ENCODE results near the gene MRPL17. TPM values are rescaled to one million over a fixed set of nuclear protein-coding genes. Genes with fewer than 3 reads are reported as not detected.
A peak's percentile ranks its signal among the peaks of the same experiment; 100 is the strongest.

MRPL17 gene
- total RNA-seq, 2 experiments from 2014 or later, result 50.0 to 56.0 TPM

DNA sequence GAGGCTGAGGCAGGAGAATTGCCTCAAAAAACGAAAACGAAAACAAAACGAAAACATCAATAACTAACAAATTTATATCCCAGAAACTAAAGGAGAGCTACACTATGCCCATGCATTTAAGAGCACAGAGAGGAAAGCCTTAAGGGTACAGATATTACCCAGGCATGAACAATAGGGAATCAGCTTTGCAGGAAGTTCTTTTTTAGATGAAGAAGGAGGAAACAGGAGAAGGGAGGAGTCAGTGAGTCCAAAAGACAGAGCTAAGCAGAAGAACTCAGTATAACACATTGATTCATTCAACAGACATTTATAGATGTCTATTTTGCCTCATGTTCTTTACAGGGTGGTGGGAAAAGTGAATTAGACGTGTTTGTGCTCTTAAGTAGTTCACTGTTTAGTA lies 8.3 kb downstream of the MRPL17 start:
- Mint-ChIP-seq H3K27ac (no peak overlapping the region), H3K36me3 (ENCODE audit: low read depth) (peaks cover 34% of the 10 kb centered on the region), H3K27me3 (no peaks in the 10 kb centered on the region), H3K9me3 (peaks cover 2% of the 10 kb centered on the region), H3K4me1 (peaks cover 62% of the 10 kb centered on the region), H3K4me3 (no peak overlapping the region)
- no peak for DNase-seq
- CTCF ChIA-PET, result interaction anchor here (1.6 kb wide), 1 partner anchor 8 kb away, joined by 5 read pairs; the partner anchor contains the start of gene MRPL17
- POLR2A ChIA-PET, result no interaction called here

DNA sequence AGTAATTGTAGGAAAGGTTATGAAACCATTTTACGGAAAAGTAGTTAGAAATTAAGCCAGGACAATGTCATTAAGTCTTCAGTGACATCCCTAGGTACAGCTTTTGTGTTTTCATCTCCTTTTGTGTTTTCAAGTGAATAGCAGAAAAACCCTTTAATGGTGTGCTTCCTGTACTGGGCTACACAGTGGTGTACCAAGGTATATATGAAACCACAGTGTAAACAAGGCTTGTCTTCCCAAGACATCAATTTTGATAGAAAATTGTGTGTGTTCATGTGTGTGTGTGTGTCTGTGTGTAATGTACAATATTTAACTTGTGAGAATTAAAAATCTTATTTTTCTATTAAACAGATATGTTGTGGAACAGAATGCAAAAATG lies 8.9 kb downstream of the MRPL17 start:
- Mint-ChIP-seq H3K27me3 (no peaks in the 10 kb centered on the region), H3K4me1 (peaks cover 61% of the 10 kb centered on the region), H3K9me3 (peaks cover 2% of the 10 kb centered on the region), H3K36me3 (ENCODE audit: low read depth) (peaks cover 29% of the 10 kb centered on the region), H3K4me3 (no peak overlapping the region), H3K27ac (peak overlapping the region; percentile 6)
- POLR2A ChIA-PET, result no interaction called here
- DNase-seq, result no peak
- CTCF ChIA-PET, result interaction anchor here (1.2 to 3.3 kb wide), 4 partner anchors 9 to 31 kb away, joined by 3 to 11 read pairs (median 6); partner anchors contain the start of gene MRPL17

DNA sequence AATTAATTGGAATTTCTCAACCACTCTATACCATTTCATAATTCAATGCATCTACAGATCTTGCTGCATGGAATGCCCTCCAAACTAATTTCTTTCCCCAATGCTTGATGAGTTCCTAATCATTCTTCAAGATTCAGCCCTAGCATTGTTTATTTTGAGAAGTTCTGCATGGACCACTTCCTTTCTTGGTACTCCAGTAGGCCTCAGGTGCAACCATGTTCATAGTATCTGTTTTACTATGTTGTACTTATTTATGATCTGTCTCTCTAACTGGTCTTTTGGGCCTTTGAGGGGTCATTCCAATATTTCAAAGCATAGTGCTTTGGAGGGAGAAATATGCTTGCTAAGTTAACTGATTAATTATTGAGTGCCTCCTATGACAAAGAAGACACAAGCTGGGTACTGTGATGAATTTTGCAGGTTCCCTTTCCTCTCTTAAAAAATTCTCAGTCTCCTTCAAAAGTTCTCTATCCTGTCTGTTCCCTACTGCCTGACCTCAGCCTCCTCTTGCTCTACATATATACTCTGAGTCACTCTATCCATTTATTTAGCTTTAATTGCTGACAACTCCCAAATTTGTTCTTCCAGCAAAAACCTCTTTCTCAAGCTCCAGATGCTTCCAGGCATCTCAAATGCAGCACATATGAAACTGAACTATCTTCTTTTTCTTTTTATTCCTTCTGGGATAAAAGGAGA lies 9.5 kb downstream of the MRPL17 start:
- H3K4me3 Mint-ChIP-seq, result no peak overlapping the region
- POLR2A ChIA-PET, result no interaction called here
- H3K36me3 Mint-ChIP-seq (ENCODE audit: low read depth), result peaks cover 24% of the 10 kb centered on the region
- CTCF ChIA-PET, result interaction anchor here (0.6 to 3.3 kb wide), 5 partner anchors 10 to 177 kb away, joined by 3 to 11 read pairs (median 3); partner anchors contain the start of genes MRPL17 and TPP1
- peaks cover 2% of the 10 kb centered on the region for H3K9me3 Mint-ChIP-seq
- H3K27me3 Mint-ChIP-seq, result no peaks in the 10 kb centered on the region
- H3K4me1 Mint-ChIP-seq, result peaks cover 60% of the 10 kb centered on the region
- H3K27ac Mint-ChIP-seq, result no peak overlapping the region
- no peak for DNase-seq

DNA sequence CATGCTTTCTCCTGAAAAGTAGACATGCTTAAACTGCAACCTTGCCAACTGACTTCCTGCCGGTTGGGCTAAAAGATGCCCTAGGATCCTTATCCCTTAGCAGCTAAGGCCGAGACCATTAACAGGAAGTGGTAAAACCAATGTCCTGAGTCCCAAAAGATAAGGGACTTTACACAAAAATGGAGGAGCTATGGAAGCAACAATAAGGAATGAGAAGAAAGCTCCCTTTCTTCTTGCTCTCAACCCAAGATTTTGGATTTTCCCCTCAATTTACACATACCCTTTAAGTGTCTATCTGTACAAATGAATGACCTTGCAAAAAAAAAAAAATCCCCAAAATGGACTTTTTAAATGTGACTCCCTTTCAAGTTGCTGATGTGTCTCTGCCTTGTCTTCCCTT lies 11.1 kb downstream of the MRPL17 start:
- ChIA-PET POLR2A (no interaction called here), CTCF (interaction anchor here (0.6 to 3.3 kb wide), 10 partner anchors 9 to 293 kb away, joined by 3 to 13 read pairs (median 4); partner anchors contain the start of genes MRPL17 and TAF10)
- H3K4me1 Mint-ChIP-seq, result peaks cover 77% of the 10 kb centered on the region
- H3K27ac Mint-ChIP-seq, result no peak overlapping the region
- no peak for DNase-seq
- H3K36me3 Mint-ChIP-seq (ENCODE audit: low read depth), result peaks cover 22% of the 10 kb centered on the region
- no peaks in the 10 kb centered on the region for H3K27me3 Mint-ChIP-seq
- no peak overlapping the region for H3K4me3 Mint-ChIP-seq
- H3K9me3 Mint-ChIP-seq, result peaks cover 2% of the 10 kb centered on the region

DNA sequence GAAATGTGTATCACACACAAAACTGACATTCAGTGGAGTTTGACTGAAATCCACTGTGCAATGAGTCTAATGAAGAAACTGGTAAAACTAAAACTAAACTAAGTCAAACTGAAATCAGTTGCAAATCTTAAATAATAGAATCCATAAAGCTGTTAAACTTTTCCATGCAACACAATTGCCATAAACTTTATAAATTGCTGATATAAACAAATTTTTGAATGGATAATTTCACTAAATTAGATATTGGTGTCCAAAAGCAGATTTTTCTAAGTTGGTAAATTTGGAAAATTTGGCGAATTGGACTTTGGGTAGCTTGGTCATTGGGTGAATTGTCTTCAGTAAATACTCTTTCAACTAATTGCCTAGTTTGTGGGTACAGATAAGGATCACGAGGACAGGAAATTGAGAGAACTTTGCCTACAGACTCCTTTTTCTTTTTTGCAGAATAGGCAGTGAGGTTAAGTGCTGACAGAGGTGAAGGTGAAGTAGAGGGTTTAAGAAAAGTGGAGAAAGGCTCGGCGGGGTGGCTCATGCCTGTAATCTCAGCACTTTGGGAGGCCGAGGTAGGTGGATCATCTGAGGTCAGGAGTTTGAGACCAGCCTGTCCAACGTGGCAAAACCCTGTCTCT lies 12.8 kb downstream of the MRPL17 start:
- no peak for DNase-seq
- Mint-ChIP-seq H3K4me3 (no peak overlapping the region), H3K4me1 (peaks cover 77% of the 10 kb centered on the region), H3K36me3 (ENCODE audit: low read depth) (peaks cover 22% of the 10 kb centered on the region), H3K27ac (peak overlapping the region; percentile 3), H3K9me3 (peaks cover 2% of the 10 kb centered on the region), H3K27me3 (peaks cover 2% of the 10 kb centered on the region)
- POLR2A ChIA-PET, result interaction anchor here (0.7 kb wide), 1 partner anchor 10 kb away, joined by 3 read pairs; no protein-coding TSS in a partner anchor
- CTCF ChIA-PET, result interaction anchor here (0.7 to 2.8 kb wide), 3 partner anchors 11 to 20 kb away, joined by 3 to 13 read pairs (median 3); no protein-coding TSS in a partner anchor

DNA sequence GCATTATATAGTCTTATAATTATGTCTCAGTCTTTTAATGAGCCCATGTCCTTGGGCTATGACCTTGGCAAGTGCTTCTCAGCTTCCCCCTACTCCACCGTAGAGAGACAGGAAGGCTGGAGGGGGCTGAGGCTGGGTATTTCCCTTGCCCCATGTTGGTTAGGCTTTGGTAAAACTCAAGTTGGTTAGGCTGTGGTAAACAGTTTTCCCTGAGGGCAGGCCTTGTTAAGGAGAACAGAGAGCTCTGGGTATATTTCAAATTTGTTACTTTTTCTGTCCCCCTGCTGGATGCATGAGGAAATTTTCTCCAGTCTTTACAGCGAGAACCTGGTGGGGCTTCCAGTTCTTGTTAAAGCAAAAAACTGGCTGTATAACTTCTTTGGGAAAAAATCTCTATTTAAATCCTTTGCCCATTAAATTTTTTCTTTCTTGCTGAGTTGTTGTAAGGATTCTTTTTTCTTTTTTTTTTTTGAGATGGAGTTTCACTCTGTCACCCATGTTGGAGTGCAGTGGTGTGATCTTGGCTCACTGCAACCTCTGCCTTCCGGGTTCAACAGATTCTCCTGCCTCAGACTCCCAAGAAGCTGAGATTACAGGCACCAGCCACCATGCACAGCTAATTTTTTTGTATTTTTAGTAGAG lies 15.3 kb downstream of the MRPL17 start:
- peak overlapping the region; percentile 54 for H3K27ac Mint-ChIP-seq
- H3K9me3 Mint-ChIP-seq, result peaks cover 2% of the 10 kb centered on the region
- peaks cover 3% of the 10 kb centered on the region for H3K27me3 Mint-ChIP-seq
- ChIA-PET CTCF (interaction anchor here (0.6 to 2.3 kb wide), 27 partner anchors 8 to 909 kb away, joined by 3 to 12 read pairs (median 3); partner anchors contain the start of genes ILK, MRPL17, SMPD1 and TAF10), POLR2A (interaction anchor here (0.6 kb wide), 1 partner anchor 15 kb away, joined by 7 read pairs; no protein-coding TSS in a partner anchor)
- peaks cover 63% of the 10 kb centered on the region for H3K4me1 Mint-ChIP-seq
- peaks cover 13% of the 10 kb centered on the region for H3K36me3 Mint-ChIP-seq (ENCODE audit: low read depth)
- no peak overlapping the region for H3K4me3 Mint-ChIP-seq
- peak; percentile 46 for DNase-seq

DNA sequence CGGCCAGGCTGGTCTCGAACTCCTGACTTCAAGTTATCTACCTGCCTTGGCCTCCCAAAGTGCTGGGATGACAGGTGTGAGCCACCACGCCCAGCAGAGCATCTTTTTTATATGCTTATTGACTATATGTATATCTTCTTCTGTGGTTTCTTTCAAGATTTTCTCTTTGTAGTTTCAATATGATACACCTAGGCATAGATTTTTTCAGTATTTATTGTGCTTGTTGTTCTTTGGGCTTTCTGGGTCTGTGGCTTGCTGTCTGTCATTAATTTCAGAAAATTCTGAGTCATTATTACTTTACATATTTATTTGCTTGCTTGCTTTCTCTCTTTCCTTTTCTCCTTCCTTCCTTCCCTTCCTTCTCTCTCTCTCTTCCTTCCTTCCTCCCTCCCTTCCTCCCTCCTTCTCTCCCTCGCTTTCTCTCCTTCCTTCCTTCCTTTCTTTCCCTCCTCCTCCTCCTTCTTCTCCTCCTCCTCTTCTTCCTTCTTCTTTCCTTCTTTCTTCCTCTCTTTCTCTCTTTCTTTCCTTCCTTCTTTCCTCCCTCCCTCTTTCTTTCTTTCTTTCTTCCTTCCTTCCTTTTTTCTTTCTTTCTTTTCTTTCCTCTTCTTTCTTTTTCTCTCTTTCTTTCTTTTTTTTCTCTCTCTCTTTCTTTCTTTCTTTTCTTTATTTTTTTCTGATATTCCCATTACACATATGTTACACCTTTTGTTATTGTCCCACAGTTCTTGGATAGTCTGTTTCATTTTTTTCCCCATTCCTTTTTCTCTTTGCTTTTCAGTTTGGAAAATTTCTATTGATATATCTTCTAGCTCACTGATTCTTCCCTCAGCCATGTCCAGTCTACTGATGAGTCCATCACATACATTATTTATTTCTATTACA lies 16.6 kb downstream of the MRPL17 start:
- H3K27ac Mint-ChIP-seq, result no peak overlapping the region
- ChIA-PET POLR2A (no interaction called here), CTCF (interaction anchor here (0.7 to 2.2 kb wide), 7 partner anchors 13 to 1389 kb away, joined by 3 to 12 read pairs (median 5); partner anchors contain the start of gene MRPL17)
- H3K9me3 Mint-ChIP-seq, result peaks cover 2% of the 10 kb centered on the region
- H3K4me3 Mint-ChIP-seq, result no peak overlapping the region
- H3K36me3 Mint-ChIP-seq (ENCODE audit: low read depth), result peaks cover 6% of the 10 kb centered on the region
- no peak for DNase-seq
- H3K27me3 Mint-ChIP-seq, result peaks cover 3% of the 10 kb centered on the region
- H3K4me1 Mint-ChIP-seq, result peaks cover 50% of the 10 kb centered on the region

DNA sequence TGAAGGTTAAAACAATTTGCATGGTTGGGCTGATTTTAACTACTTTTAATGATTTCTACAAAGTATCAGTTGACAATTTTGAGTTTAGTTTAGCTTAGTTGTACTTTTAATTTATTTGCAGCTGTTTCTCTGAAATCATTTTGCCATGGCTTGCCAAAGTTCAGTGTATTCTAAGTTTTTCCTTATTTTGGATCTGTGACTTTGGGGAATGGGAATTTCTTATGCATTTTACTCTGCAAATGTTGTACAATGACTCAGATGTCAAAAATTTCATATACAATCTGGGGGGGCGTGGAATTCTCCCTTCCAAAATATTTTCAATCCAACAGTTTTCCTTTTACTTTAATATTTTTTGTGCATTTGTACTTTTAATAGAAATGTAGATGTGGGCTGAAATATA lies 18.6 kb downstream of the MRPL17 start:
- H3K27ac Mint-ChIP-seq, result no peak overlapping the region
- H3K9me3 Mint-ChIP-seq, result no peaks in the 10 kb centered on the region
- POLR2A ChIA-PET, result no interaction called here
- H3K4me1 Mint-ChIP-seq, result peaks cover 30% of the 10 kb centered on the region
- no peak overlapping the region for H3K4me3 Mint-ChIP-seq
- CTCF ChIA-PET, result no interaction called here
- no peaks in the 10 kb centered on the region for H3K36me3 Mint-ChIP-seq (ENCODE audit: low read depth)
- H3K27me3 Mint-ChIP-seq, result peaks cover 3% of the 10 kb centered on the region
- DNase-seq, result no peak

DNA sequence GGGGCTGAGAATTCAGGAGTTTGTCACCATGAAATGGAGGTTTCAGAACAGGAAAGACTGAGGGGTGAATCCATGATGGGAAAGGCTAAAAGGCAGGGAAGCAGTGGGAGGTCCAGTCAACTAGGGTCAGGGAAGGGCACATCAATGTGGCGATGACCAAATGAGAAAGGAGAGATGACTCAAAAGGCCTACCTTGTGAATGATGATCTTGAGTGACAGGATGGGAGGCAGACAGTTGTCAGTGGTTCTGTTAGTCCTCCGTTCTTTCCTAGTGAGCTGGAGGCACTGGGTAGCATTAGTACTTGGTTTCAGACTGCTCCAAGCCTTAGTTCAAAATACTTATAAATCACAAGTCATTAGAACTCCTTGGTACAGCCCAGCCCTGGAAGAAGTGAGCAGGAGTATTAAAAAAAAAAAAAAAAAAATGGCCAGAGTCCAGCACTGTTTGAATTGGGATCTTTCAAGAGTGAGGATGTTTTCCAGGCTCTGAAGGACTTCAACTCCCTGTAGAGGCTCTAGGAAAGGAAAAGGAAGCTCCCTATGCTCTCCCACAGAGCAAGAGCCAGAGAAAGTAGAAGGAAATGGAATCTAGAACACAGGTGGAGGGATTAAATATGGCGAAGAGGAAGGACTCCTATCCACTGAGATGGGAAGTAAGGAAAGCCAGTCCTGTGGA lies 19.2 kb downstream of the MRPL17 start:
- ChIA-PET POLR2A (no interaction called here), CTCF (interaction anchor here (0.7 kb wide), 1 partner anchor 57 kb away, joined by 4 read pairs; no protein-coding TSS in a partner anchor)
- Mint-ChIP-seq H3K27me3 (peaks cover 3% of the 10 kb centered on the region), H3K27ac (no peak overlapping the region), H3K9me3 (no peaks in the 10 kb centered on the region), H3K4me1 (peaks cover 30% of the 10 kb centered on the region), H3K36me3 (ENCODE audit: low read depth) (no peaks in the 10 kb centered on the region), H3K4me3 (no peak overlapping the region)
- no peak for DNase-seq

DNA sequence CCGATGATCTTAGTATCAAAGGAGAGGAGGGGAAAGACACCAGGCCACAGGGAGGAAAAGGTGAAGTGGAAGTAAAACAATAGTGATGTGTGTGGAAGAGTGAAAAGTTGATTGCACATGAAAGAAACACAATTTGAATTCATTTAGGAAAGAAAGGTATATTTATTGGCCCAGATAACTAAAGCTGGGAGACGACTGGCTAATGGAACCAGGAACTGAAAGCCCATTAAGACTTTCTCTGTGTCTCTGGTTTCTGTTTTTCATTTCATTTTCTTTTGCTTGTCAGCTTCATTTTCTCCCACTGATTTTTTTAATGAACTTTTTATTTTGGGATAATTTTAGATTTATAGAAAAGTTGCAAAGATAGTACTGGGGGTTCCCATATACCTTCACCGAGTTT lies 22.4 kb downstream of the MRPL17 start:
- Mint-ChIP-seq H3K9me3 (no peaks in the 10 kb centered on the region), H3K4me3 (no peak overlapping the region), H3K4me1 (peaks cover 13% of the 10 kb centered on the region), H3K27ac (no peak overlapping the region), H3K36me3 (ENCODE audit: low read depth) (no peaks in the 10 kb centered on the region), H3K27me3 (peaks cover 18% of the 10 kb centered on the region)
- ChIA-PET POLR2A (no interaction called here), CTCF (no interaction called here)
- no peak for DNase-seq

DNA sequence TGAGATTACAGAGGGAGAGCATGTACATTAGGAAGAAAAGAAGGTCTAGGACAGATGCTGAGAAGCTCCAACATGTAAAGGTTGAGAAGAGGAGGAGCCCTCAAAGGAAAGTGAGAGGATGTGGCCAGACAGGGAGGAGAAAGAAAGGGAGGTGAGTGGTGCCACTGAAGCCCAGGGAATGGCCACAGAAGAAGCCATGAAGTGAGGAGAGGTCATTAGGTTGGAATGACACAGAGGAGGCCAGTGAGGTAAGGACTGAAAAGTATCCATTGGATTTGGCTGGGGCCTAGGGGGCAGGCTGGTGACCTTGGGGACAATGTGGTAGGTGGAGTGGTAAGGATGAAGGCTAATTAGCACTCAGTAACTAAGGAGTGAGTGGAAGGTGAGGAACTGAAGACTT lies 24.5 kb downstream of the MRPL17 start:
- Mint-ChIP-seq H3K9me3 (no peaks in the 10 kb centered on the region), H3K4me3 (no peak overlapping the region), H3K27me3 (peaks cover 15% of the 10 kb centered on the region), H3K4me1 (peaks cover 12% of the 10 kb centered on the region), H3K27ac (no peak overlapping the region), H3K36me3 (ENCODE audit: low read depth) (no peaks in the 10 kb centered on the region)
- CTCF ChIA-PET, result interaction anchor here (1.1 kb wide), 1 partner anchor 12 kb away, joined by 3 read pairs; no protein-coding TSS in a partner anchor
- no peak for DNase-seq
- POLR2A ChIA-PET, result no interaction called here

DNA sequence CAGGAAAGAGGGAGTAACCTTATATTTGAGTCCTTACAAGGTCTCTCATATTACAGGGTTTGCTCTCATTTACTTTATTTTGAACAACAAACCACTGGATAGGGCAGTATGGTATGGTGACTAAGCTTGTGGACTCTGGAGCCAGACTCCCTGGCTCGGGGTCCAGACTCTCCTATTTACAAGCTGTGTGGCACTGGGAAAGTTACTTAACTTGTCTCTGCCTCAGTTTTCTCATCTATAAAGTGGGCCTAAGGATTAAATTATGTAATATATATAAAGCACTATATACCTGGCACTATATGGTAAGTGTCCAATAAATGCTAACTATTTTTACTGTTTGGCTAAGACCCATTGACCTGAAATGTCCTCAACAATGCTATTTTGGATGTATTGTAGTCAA lies 25.8 kb downstream of the MRPL17 start:
- POLR2A ChIA-PET, result no interaction called here
- no peaks in the 10 kb centered on the region for H3K36me3 Mint-ChIP-seq (ENCODE audit: low read depth)
- H3K4me3 Mint-ChIP-seq, result no peak overlapping the region
- DNase-seq, result no peak
- peaks cover 15% of the 10 kb centered on the region for H3K27me3 Mint-ChIP-seq
- CTCF ChIA-PET, result interaction anchor here (0.6 to 1.3 kb wide), 3 partner anchors 9 to 26 kb away, joined by 3 to 5 read pairs (median 4); partner anchors contain the start of gene MRPL17
- H3K4me1 Mint-ChIP-seq, result peaks cover 8% of the 10 kb centered on the region
- H3K27ac Mint-ChIP-seq, result no peak overlapping the region
- H3K9me3 Mint-ChIP-seq, result no peaks in the 10 kb centered on the region

Data from activated CD4-positive, alpha-beta T cell treated with anti-CD3 and anti-CD28 coated beads, Interleukin-2, amount 10 ng/mL, durations not matched to agents 7 days and 5 days (primary cell).